ENCODE measurements around the gene COL5A1. TPM values are rescaled to one million over a fixed set of nuclear protein-coding genes. Genes with fewer than 3 reads are reported as not detected.

Gene COL5A1
- total RNA-seq, 1 experiment from 2014 or later: 9.5 TPM

DNA sequence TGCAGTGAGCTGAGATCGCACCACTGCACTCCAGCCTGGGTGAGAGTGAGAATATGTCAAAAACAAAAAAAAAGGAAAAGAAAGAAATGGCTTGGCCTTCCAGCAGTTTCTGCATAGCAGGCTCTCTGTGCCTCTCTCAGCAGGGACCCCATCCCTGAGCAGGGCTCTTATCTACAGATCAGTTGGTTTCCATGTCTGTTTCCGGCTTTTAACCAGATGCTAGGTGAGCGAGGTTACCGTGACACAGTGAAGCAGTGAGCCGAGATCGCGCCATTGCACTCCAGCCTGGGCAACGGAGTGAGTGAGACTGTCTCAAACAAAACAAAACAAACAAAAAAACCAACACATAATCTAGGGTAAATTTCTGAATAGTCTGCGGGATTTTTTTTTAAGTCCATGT, 51.4 kb downstream of the COL5A1 start:
- no peaks in the 10 kb centered on the region; a peak in 1 of 7 replicates for H3K36me3 Mint-ChIP-seq (ENCODE audit: insufficient read depth in 1 of 3, low read depth in 3 of 3)
- Histone ChIP-seq H3K4me2 (ENCODE audit: insufficient read depth, insufficient read length, low read length) (no peak overlapping the region), H3K23me2 (ENCODE audit: insufficient read length, low read depth, low read length, poor library complexity, severe bottlenecking) (no peaks in the 10 kb centered on the region), H2BK20ac (ENCODE audit: low read depth, low read length, poor library complexity, severe bottlenecking) (no peak overlapping the region), H3K4me1 (ENCODE audit: insufficient read depth, low read length) (no peaks in the 10 kb centered on the region), H4K5ac (ENCODE audit: insufficient read length, low read depth, low read length) (no peak overlapping the region), H3K18ac (ENCODE audit: insufficient read length, low read depth, low read length) (no peak overlapping the region), H2AK5ac (ENCODE audit: insufficient read length, low read length) (no peak overlapping the region), H3K23ac (ENCODE audit: insufficient read length, low read depth, low read length) (no peak overlapping the region), H4K8ac (replicated peaks; ENCODE audit: insufficient read length, low read depth, low read length) (no peak overlapping the region), H3T11ph (ENCODE audit: low read length) (no peak overlapping the region), H3K9me3 (ENCODE audit: control insufficient read depth, low read depth, low read length) (no peaks in the 10 kb centered on the region), H2AFZ (ENCODE audit: low read length) (no peak overlapping the region), H2BK120ac (ENCODE audit: low read depth, low read length, poor library complexity, severe bottlenecking) (no peak overlapping the region), H4K20me1 (ENCODE audit: control insufficient read depth, insufficient read depth, insufficient read length) (no peaks in the 10 kb centered on the region), H3K27ac (ENCODE audit: insufficient read length, low read depth, low read length) (no peak overlapping the region), H3K79me1 (ENCODE audit: insufficient read depth, low read depth, low read length, poor library complexity, severe bottlenecking) (no peaks in the 10 kb centered on the region), H4K91ac (ENCODE audit: insufficient read length, low read depth, low read length) (no peak overlapping the region), H3K56ac (ENCODE audit: insufficient read length, low read depth, low read length) (no peak overlapping the region), H3K79me2 (ENCODE audit: insufficient read depth, low read length) (no peaks in the 10 kb centered on the region), H3K14ac (ENCODE audit: insufficient read depth, low read length) (no peak overlapping the region), H3K27me3 (ENCODE audit: insufficient read depth, low read length) (no peaks in the 10 kb centered on the region), H3K4ac (ENCODE audit: low read depth, low read length) (no peak overlapping the region), H2BK12ac (ENCODE audit: insufficient read length, low read depth, low read length) (no peak overlapping the region), H2BK15ac (ENCODE audit: low read depth, low read length) (no peak overlapping the region), H2BK5ac (ENCODE audit: insufficient read length, low read length) (no peak overlapping the region), H3K9ac (ENCODE audit: extremely low read depth, insufficient read length, low read length) (no peak overlapping the region)
- no CpG with 5 or more reads among the region's 9 CpGs for WGBS (ENCODE audit: extremely low coverage, insufficient read length, low lambda C conversion rate)
- no peak overlapping the region for H3K27ac Mint-ChIP-seq
- DNase-seq: no peak
- H3K27me3 Mint-ChIP-seq (ENCODE audit: low read depth): no peaks in the 10 kb centered on the region
- TF ChIP-seq, protein P1, sequence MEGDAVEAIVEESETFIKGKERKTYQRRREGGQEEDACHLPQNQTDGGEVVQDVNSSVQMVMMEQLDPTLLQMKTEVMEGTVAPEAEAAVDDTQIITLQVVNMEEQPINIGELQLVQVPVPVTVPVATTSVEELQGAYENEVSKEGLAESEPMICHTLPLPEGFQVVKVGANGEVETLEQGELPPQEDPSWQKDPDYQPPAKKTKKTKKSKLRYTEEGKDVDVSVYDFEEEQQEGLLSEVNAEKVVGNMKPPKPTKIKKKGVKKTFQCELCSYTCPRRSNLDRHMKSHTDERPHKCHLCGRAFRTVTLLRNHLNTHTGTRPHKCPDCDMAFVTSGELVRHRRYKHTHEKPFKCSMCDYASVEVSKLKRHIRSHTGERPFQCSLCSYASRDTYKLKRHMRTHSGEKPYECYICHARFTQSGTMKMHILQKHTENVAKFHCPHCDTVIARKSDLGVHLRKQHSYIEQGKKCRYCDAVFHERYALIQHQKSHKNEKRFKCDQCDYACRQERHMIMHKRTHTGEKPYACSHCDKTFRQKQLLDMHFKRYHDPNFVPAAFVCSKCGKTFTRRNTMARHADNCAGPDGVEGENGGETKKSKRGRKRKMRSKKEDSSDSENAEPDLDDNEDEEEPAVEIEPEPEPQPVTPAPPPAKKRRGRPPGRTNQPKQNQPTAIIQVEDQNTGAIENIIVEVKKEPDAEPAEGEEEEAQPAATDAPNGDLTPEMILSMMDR (conservative IDR thresholded peaks at IDR 0.05): no peak
- no peaks in the 10 kb centered on the region; a peak in 1 of 5 replicates for H3K9me3 Mint-ChIP-seq
- no peak overlapping the region for H3K4me3 Mint-ChIP-seq
- no peaks in the 10 kb centered on the region; a peak in 1 of 4 replicates for H3K4me1 Mint-ChIP-seq
